Gastroesophageal sphincter (tissue), 4 donors: ENCODE measurements around the gene FHDC1. TPM values are rescaled to one million over a fixed set of nuclear protein-coding genes. Genes with fewer than 3 reads are reported as not detected.

ENCODE experiments used
- ATAC-seq: fragments of 150-250 bp; one replicate; pipeline ENCODE4 v1.9.1; 2016; ENCODE audit warnings: mild to moderate bottlenecking, moderate library complexity
- H3K27ac ChIP-seq, 4 donors: fragments of 200-600 bp; sonication (generic) in 3 of 4; 1 replicate in 3 of 4; 2 replicates in 1 of 4; pipeline ENCODE4 v1.5.1; 2016 to 2019
- H3K27me3 ChIP-seq: fragments of 200-600 bp; sonication (generic); one replicate; pipeline ENCODE4 v1.5.1; 2019
- H3K36me3 ChIP-seq, 2 donors: fragments of 200-600 bp; sonication (generic); one replicate each; pipeline ENCODE4 v1.5.1; 2019; ENCODE audit warnings: control low read depth in 1 of 2
- H3K4me1 ChIP-seq, 3 donors: fragments of 200-600 bp; sonication (generic); 1 replicate in 2 of 3; 2 replicates in 1 of 3; pipeline ENCODE4 v1.5.1; 2016 to 2019; ENCODE audit warnings: control low read depth in 2 of 3
- H3K4me3 ChIP-seq, 2 donors: fragments of 200-600 bp; sonication (generic); one replicate each; pipeline ENCODE4 v1.5.1; 2019; ENCODE audit warnings: mild to moderate bottlenecking in 1 of 2, moderate library complexity in 1 of 2
- H3K9me3 ChIP-seq, 3 donors: fragments of 200-600 bp; sonication (generic); one replicate each; pipeline ENCODE4 v1.5.1; 2017 to 2019; ENCODE audit warnings: control low read depth in 2 of 3
- CTCF ChIP-seq, 4 experiments: fragments of 200-600 bp in 2 of 4; fragments of 450-650 bp in 2 of 4; sonication (generic) in 1 of 4; IDR thresholded peaks; one replicate each; pipeline ENCODE4 v1.5.1; 2017 to 2019; ENCODE audit warnings: antibody characterized with exemption in 4 of 4, mild to moderate bottlenecking in 2 of 4, moderate library complexity in 2 of 4
- EP300 ChIP-seq: sonication (generic); formaldehyde crosslinking; IDR thresholded peaks from one replicate; pipeline ENCODE4 v1.6.1; 2017; ENCODE audit warnings: antibody characterized with exemption, mild to moderate bottlenecking
- POLR2A ChIP-seq, 2 donors: fragments of 450-650 bp; IDR thresholded peaks; one replicate each; pipeline ENCODE4 v1.6.1; 2017; ENCODE audit warnings: antibody characterized with exemption in 2 of 2, mild to moderate bottlenecking in 2 of 2, moderate library complexity in 1 of 2
- POLR2AphosphoS5 ChIP-seq: sonication (generic); formaldehyde crosslinking; IDR thresholded peaks from one replicate; pipeline ENCODE4 v1.6.1; 2017; ENCODE audit warnings: antibody characterized with exemption
- WGBS, 2 donors: methylation state at CpG; one replicate each; pipeline ENCODE4 v1.1.5; 2018; ENCODE audit warnings: low coverage in 1 of 2; 5-methylcytosine and 5-hydroxymethylcytosine counted together
- total RNA-seq, 4 donors: library from RNA; depleted of rRNA; stranded (reverse); fragments of >200 nt; gene quantifications; one replicate each; pipeline ENCODE4 v1.1.0, GENCODE V29; 2016

FHDC1 gene
- total RNA-seq, 4 donors from 2014 or later: 0.62 to 1.8 (median 1.3) TPM

- TF ChIP-seq EP300: no peak
- no peak for ATAC-seq
- Histone ChIP-seq H3K4me3 (no peak overlapping the region), H3K27me3 (no peaks in the 10 kb centered on the region), H3K4me1 (no peaks in the 10 kb centered on the region), H3K36me3 (no peaks in the 10 kb centered on the region), H3K9me3 (no peaks in the 10 kb centered on the region), H3K27ac (no peak overlapping the region)
- WGBS, 2 donors: 64 to 83% methylated on average over 3 to 4 of the region's 6 CpGs
Measured at GRCh38 chr4:152983774-152984411, 47.8 kb downstream of the FHDC1 start.

- no peaks in the 10 kb centered on the region for H3K4me1 ChIP-seq
- H3K4me3 ChIP-seq: no peak overlapping the region
- no peak overlapping the region for H3K27ac ChIP-seq
- ATAC-seq: no peak
- no peak for TF ChIP-seq POLR2A (IDR thresholded peaks at IDR 0.05)
- no peak for TF ChIP-seq POLR2AphosphoS5
- no peak for TF ChIP-seq CTCF (IDR thresholded peaks at IDR 0.05)
- no peak for TF ChIP-seq EP300
- H3K9me3 ChIP-seq: no peaks in the 10 kb centered on the region
- H3K27me3 ChIP-seq: no peaks in the 10 kb centered on the region
- H3K36me3 ChIP-seq: no peaks in the 10 kb centered on the region
- WGBS, 2 donors: 92 to 100% methylated on average over 1 to 2 of the region's 4 CpGs
Measured at GRCh38 chr4:152988721-152989553, 52.8 kb downstream of the FHDC1 start.

DNA sequence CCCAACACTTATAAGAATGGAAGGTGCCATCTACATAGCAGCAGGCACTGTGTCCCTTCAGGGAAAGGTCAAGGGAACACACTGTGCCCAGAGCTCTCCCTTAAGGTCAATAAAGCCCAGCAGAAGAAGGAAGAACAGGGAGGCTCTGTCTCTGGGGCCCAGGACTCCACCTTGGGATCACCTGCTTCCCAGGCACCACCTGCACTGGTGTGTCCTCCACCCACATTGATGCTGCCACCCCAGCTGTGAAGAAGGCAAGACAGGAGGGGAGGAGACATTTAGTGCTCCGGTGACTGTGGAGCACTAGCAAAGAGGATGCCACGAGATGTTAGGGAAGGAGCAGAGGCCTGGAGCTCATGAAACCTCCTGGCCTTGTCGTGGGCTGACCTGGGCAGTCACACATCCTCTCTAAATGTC lies 53.4 kb downstream of the FHDC1 start:
- no peak for TF ChIP-seq CTCF (IDR thresholded peaks at IDR 0.05)
- no peak for TF ChIP-seq POLR2AphosphoS5
- TF ChIP-seq POLR2A (IDR thresholded peaks at IDR 0.05): no peak
- TF ChIP-seq EP300: no peak
- WGBS, 2 donors: no CpG with 5 or more reads among the region's 3 CpGs
- Histone ChIP-seq H3K27ac (no peak overlapping the region), H3K36me3 (no peaks in the 10 kb centered on the region), H3K27me3 (no peaks in the 10 kb centered on the region), H3K4me3 (no peak overlapping the region), H3K4me1 (no peaks in the 10 kb centered on the region), H3K9me3 (no peaks in the 10 kb centered on the region)
- no peak for ATAC-seq

DNA sequence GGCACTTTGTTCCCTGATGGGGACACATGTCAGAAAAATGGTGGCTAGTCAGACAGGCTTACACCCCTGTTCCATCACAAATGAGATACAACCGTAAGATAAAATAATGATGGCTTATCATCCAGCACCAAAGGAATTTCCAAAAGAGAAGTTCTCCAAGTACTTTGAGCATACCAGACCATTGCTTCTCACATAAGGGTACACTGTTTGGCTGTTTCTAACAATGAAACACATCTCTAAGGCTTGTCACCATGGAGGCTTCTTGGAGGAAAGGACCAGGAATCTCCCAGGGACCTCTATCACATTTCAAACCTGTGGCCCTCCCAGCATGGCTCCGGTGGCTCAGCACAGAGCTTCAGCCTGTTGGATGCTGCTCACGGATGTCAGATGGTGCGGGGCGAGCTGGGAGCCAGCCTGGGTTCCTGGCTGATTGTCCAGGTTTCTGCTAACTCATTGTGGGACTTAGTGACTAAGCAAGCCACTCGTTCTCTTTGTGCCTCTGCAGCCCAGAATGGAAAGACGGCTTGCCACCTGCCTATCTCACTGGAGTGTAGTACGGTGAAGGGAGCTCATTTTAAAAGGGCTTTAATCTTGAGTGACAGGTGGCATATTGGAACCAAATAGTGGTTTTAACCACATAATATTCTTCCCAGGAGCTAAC lies 54.5 kb downstream of the FHDC1 start:
- Histone ChIP-seq H3K4me3 (no peak overlapping the region), H3K27ac (no peak overlapping the region), H3K4me1 (no peaks in the 10 kb centered on the region), H3K36me3 (no peaks in the 10 kb centered on the region), H3K9me3 (no peaks in the 10 kb centered on the region), H3K27me3 (no peaks in the 10 kb centered on the region)
- WGBS, 2 donors: 67 to 86% methylated on average over 1 to 4 of the region's 8 CpGs
- no peak for ATAC-seq
- no peak for TF ChIP-seq EP300
- no peak for TF ChIP-seq POLR2A (IDR thresholded peaks at IDR 0.05)
- no peak for TF ChIP-seq POLR2AphosphoS5
- no peak for TF ChIP-seq CTCF (IDR thresholded peaks at IDR 0.05)

DNA sequence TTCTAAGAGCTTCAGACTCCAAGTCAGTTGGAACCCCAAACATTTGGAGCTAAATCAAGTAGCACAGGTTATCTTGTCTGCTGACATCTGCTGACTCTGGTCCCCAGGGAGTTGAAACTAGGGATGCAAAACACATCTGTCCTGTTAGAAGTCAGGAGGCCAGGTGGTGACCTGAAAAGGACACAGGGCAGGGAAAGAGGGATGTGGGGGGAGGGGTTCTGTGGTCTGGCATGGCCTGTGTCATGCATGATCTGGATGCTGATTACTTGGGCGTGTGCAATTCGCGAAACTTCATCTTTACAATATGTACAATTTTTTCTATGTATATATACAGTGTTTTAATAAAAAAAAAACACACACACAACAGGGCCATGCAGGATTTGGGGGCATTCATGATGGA lies 55.3 kb downstream of the FHDC1 start:
- ATAC-seq: no peak
- no peak for TF ChIP-seq POLR2A (IDR thresholded peaks at IDR 0.05)
- TF ChIP-seq EP300: no peak
- no peak for TF ChIP-seq CTCF (IDR thresholded peaks at IDR 0.05)
- no peak for TF ChIP-seq POLR2AphosphoS5
- Histone ChIP-seq H3K27ac (no peak overlapping the region), H3K4me1 (no peaks in the 10 kb centered on the region), H3K36me3 (no peaks in the 10 kb centered on the region), H3K9me3 (no peaks in the 10 kb centered on the region), H3K4me3 (no peak overlapping the region), H3K27me3 (no peaks in the 10 kb centered on the region)
- 71 to 82% methylated on average over 3 of the region's 3 CpGs for WGBS, 2 donors
